ENCODE data around the gene FOCAD. TPM values are rescaled to one million over a fixed set of nuclear protein-coding genes. Genes with fewer than 3 reads are reported as not detected.

Gene FOCAD
- total and polyA plus RNA-seq, 2 donors (not counting 1 experiment from before 2014, with no cell fraction given) = 4.0 to 10.1 TPM

DNA sequence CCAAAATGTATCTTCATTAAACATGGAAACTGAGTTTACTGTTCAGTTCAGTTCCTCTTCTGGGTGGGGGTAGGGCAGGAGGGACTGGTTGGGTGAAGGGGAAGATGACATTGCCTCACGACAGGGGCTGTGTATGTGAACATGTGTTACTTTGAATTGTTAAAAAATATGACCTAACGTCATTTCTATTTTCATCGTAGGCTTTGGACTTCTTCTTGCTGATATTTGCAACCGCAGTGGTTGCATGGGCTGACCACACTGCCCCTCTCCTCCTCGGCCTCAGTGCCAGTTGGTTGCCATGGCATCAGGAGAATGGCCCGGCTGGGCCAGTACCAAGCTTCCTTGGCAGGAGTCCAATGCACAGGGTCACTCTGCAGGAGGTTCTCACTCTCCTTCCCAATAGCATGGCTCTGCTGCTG, 305.9 kb downstream of the FOCAD start:
- Histone ChIP-seq H3K79me2 (ENCODE audit: control insufficient read depth, insufficient read depth, low read length) (no peaks in the 10 kb centered on the region), H3K9ac (ENCODE audit: low read length) (no peak overlapping the region), H3K36me3 (replicated peaks in 1 of 2; ENCODE audit: control extremely low read depth in 1 of 2, control insufficient read depth in 1 of 2, extremely low read depth in 1 of 2, insufficient read depth in 2 of 2, low read length in 1 of 2) (no peaks in the 10 kb centered on the region), H3K27ac (ENCODE audit: low read length in 2 of 2) (no peak overlapping the region), H3K4me1 (ENCODE audit: control insufficient read depth in 2 of 2, insufficient read depth in 2 of 2, low read length in 2 of 2) (peaks cover 0 to 7% of the 10 kb centered on the region in 2 donors), H4K20me1 (ENCODE audit: control insufficient read depth, insufficient read depth, low read length, poor library complexity, severe bottlenecking) (no peaks in the 10 kb centered on the region), H3K27me3 (replicated peaks in 1 of 4; ENCODE audit: control extremely low read depth in 1 of 4, control insufficient read depth in 3 of 4, insufficient read depth in 4 of 4, low read length in 3 of 4) (no peaks in the 10 kb centered on the region), H3K4me3 (ENCODE audit: control extremely low read depth in 1 of 5, extremely low read depth in 1 of 5, insufficient read depth in 1 of 5, low read depth in 2 of 5, low read length in 4 of 5) (no peak overlapping the region), H2AFZ (ENCODE audit: insufficient read depth, low read depth, low read length, poor library complexity, severe bottlenecking) (no peak overlapping the region), H3K4me2 (replicated peaks; ENCODE audit: low read depth, low read length, poor library complexity, severe bottlenecking) (no peak overlapping the region), H3K9me3 (ENCODE audit: control extremely low read depth in 1 of 3, control insufficient read depth in 2 of 3, insufficient read depth in 1 of 3, low read length in 2 of 3) (no peaks in the 10 kb centered on the region)
- no peak for TF ChIP-seq EZH2 (IDR thresholded peaks at IDR 0.05; ENCODE audit: borderline replicate concordance, insufficient read depth, low read depth, low read length, poor library complexity, severe bottlenecking)
- TF ChIP-seq, protein P1, sequence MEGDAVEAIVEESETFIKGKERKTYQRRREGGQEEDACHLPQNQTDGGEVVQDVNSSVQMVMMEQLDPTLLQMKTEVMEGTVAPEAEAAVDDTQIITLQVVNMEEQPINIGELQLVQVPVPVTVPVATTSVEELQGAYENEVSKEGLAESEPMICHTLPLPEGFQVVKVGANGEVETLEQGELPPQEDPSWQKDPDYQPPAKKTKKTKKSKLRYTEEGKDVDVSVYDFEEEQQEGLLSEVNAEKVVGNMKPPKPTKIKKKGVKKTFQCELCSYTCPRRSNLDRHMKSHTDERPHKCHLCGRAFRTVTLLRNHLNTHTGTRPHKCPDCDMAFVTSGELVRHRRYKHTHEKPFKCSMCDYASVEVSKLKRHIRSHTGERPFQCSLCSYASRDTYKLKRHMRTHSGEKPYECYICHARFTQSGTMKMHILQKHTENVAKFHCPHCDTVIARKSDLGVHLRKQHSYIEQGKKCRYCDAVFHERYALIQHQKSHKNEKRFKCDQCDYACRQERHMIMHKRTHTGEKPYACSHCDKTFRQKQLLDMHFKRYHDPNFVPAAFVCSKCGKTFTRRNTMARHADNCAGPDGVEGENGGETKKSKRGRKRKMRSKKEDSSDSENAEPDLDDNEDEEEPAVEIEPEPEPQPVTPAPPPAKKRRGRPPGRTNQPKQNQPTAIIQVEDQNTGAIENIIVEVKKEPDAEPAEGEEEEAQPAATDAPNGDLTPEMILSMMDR (IDR thresholded peaks at IDR 0.05) = no peak
- intact Hi-C loops (cut with micrococcal nuclease) = no loop called here
- Mint-ChIP-seq H3K9me3 (ENCODE audit: insufficient read depth) (no peaks in the 10 kb centered on the region), H3K27me3 (no peaks in the 10 kb centered on the region), H3K4me3 (no peak overlapping the region), H3K27ac (no peak overlapping the region), H3K4me1 (peaks cover 2% of the 10 kb centered on the region)
- CTCF ChIA-PET = no interaction called here
- POLR2A ChIA-PET = no interaction called here
- DNase-seq (no peak), ATAC-seq (ENCODE audit: low read depth) (no peak)
- 83% methylated on average over 6 of the region's 6 CpGs for WGBS (ENCODE audit: insufficient coverage)

DNA sequence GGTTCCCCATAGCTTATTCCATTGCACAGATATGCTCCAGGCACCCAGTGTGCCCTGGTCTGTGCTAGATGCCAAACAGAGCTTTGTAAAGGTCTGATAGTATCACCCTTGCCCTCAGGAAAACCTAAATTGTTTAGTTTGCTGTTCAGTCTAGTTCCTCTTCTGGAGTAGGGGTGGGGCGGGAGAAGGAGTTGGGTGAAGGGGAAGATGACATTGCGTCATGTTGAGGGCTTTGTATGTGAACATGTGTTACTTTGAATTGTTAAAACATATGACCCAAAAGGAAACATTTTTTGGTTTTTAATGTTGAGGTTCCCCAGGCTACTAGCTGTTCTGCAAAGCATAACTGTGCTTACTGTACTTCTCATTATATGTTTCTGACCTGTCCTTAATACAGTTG, 306.8 kb downstream of the FOCAD start:
- WGBS (ENCODE audit: insufficient coverage) = 70% methylated on average over 2 of the region's 2 CpGs
- no peak overlapping the region for H2AFZ ChIP-seq (ENCODE audit: insufficient read depth, low read depth, low read length, poor library complexity, severe bottlenecking)
- no peak overlapping the region for H3K4me2 ChIP-seq (replicated peaks; ENCODE audit: low read depth, low read length, poor library complexity, severe bottlenecking)
- Mint-ChIP-seq H3K4me3 (no peak overlapping the region), H3K27ac (no peak overlapping the region), H3K9me3 (ENCODE audit: insufficient read depth) (no peaks in the 10 kb centered on the region), H3K27me3 (no peaks in the 10 kb centered on the region), H3K4me1 (peaks cover 11% of the 10 kb centered on the region)
- H3K9me3 ChIP-seq (ENCODE audit: control extremely low read depth in 1 of 3, control insufficient read depth in 2 of 3, insufficient read depth in 1 of 3, low read length in 2 of 3) = no peaks in the 10 kb centered on the region
- ChIA-PET POLR2A (no interaction called here), CTCF (no interaction called here)
- H4K20me1 ChIP-seq (ENCODE audit: control insufficient read depth, insufficient read depth, low read length, poor library complexity, severe bottlenecking) = no peaks in the 10 kb centered on the region
- H3K9ac ChIP-seq (ENCODE audit: low read length) = no peak overlapping the region
- ATAC-seq (ENCODE audit: low read depth) (no peak), DNase-seq (no peak)
- intact Hi-C loops (cut with micrococcal nuclease) = no loop called here
- TF ChIP-seq, protein P1 (IDR thresholded peaks at IDR 0.05) = no peak
- no peak for TF ChIP-seq EZH2 (IDR thresholded peaks at IDR 0.05; ENCODE audit: borderline replicate concordance, insufficient read depth, low read depth, low read length, poor library complexity, severe bottlenecking)
- peaks cover 6 to 16% of the 10 kb centered on the region in 2 donors for H3K4me1 ChIP-seq (ENCODE audit: control insufficient read depth in 2 of 2, insufficient read depth in 2 of 2, low read length in 2 of 2)
- no peaks in the 10 kb centered on the region for H3K27me3 ChIP-seq (replicated peaks in 1 of 4; ENCODE audit: control extremely low read depth in 1 of 4, control insufficient read depth in 3 of 4, insufficient read depth in 4 of 4, low read length in 3 of 4)
- H3K36me3 ChIP-seq (replicated peaks in 1 of 2; ENCODE audit: control extremely low read depth in 1 of 2, control insufficient read depth in 1 of 2, extremely low read depth in 1 of 2, insufficient read depth in 2 of 2, low read length in 1 of 2) = no peaks in the 10 kb centered on the region
- H3K27ac ChIP-seq (ENCODE audit: low read length in 2 of 2) = no peak overlapping the region
- H3K79me2 ChIP-seq (ENCODE audit: control insufficient read depth, insufficient read depth, low read length) = no peaks in the 10 kb centered on the region
- no peak overlapping the region for H3K4me3 ChIP-seq (ENCODE audit: control extremely low read depth in 1 of 5, extremely low read depth in 1 of 5, insufficient read depth in 1 of 5, low read depth in 2 of 5, low read length in 4 of 5)
